ENCODE data around the gene LPGAT1. TPM values are rescaled to one million over a fixed set of nuclear protein-coding genes. Genes with fewer than 3 reads are reported as not detected.
A peak's percentile ranks its signal among the peaks of the same experiment; 100 is the strongest.

LPGAT1 gene
- total RNA-seq, 1 experiment from 2014 or later: 37.5 TPM

- Histone ChIP-seq H3K27ac (ENCODE audit: low read depth, low read length, poor library complexity, severe bottlenecking) (no peak overlapping the region), H3K4me1 (ENCODE audit: insufficient read depth, low read length, poor library complexity, severe bottlenecking) (peaks cover 6% of the 10 kb centered on the region), H3K9me3 (ENCODE audit: low read depth, low read length, poor library complexity, severe bottlenecking) (no peaks in the 10 kb centered on the region), H3K27me3 (replicated peaks; ENCODE audit: insufficient read depth, low read depth, low read length, poor library complexity) (no peaks in the 10 kb centered on the region), H3K4me3 (ENCODE audit: low read depth, low read length, poor library complexity, severe bottlenecking) (no peak overlapping the region), H3K36me3 (ENCODE audit: insufficient read depth, low read length, poor library complexity, severe bottlenecking) (no peaks in the 10 kb centered on the region)
- ChIA-PET POLR2A (ENCODE audit: low non-redundant PET) (no interaction called here), CTCF (no interaction called here)
- TF ChIP-seq CTCF (conservative IDR thresholded peaks at IDR 0.05; ENCODE audit: low read depth, low read length) (no peak), EZH2 (IDR thresholded peaks at IDR 0.05; ENCODE audit: borderline replicate concordance, low read depth, low read length, poor library complexity, severe bottlenecking) (no peak)
- no peak for DNase-seq (ENCODE audit: low spot score)
- BruUV-seq (replicated peaks): no TSS peak
- intact Hi-C loops (cut with micrococcal nuclease; ENCODE audit: unreplicated experiment): no loop called here
These were observed 46.7 kb downstream of the LPGAT1 start for GRCh38 chr1:211783897-211784296.

DNA sequence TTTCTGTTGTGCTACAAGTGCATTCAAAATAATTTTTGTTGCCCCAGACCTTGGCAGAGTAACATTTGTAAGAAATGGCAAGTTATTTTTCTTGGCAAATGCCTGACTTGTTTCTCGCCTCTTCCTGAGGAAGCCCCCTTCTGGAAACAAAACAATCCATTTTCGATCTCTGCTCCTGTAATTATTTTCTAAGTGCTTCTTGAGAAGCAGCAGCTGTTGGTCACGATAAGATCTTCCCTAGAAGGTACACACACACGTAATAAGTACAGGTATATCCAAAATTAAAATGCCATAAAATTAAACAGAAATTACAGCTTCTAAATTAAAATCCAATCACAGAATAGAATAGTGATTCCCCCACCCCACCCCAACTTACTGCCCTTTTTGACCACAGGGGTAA is 47.3 kb downstream of the LPGAT1 start:
- no TSS peak for BruUV-seq (replicated peaks)
- ChIA-PET CTCF (no interaction called here), POLR2A (ENCODE audit: low non-redundant PET) (no interaction called here)
- Histone ChIP-seq H3K36me3 (ENCODE audit: insufficient read depth, low read length, poor library complexity, severe bottlenecking) (peaks cover 5% of the 10 kb centered on the region), H3K4me1 (ENCODE audit: insufficient read depth, low read length, poor library complexity, severe bottlenecking) (peaks cover 6% of the 10 kb centered on the region), H3K4me3 (ENCODE audit: low read depth, low read length, poor library complexity, severe bottlenecking) (no peak overlapping the region), H3K9me3 (ENCODE audit: low read depth, low read length, poor library complexity, severe bottlenecking) (no peaks in the 10 kb centered on the region), H3K27ac (ENCODE audit: low read depth, low read length, poor library complexity, severe bottlenecking) (no peak overlapping the region), H3K27me3 (replicated peaks; ENCODE audit: insufficient read depth, low read depth, low read length, poor library complexity) (no peaks in the 10 kb centered on the region)
- intact Hi-C loops (cut with micrococcal nuclease; ENCODE audit: unreplicated experiment): no loop called here
- DNase-seq (ENCODE audit: low spot score): no peak
- no peak for TF ChIP-seq EZH2 (IDR thresholded peaks at IDR 0.05; ENCODE audit: borderline replicate concordance, low read depth, low read length, poor library complexity, severe bottlenecking)
- TF ChIP-seq CTCF (conservative IDR thresholded peaks at IDR 0.05; ENCODE audit: low read depth, low read length): no peak

GRCh38 chr1:211781260-211781659 is 49.3 kb downstream of the LPGAT1 start:
- peak overlapping the region; percentile 41 for H3K27ac ChIP-seq (ENCODE audit: low read depth, low read length, poor library complexity, severe bottlenecking)
- ChIA-PET POLR2A (ENCODE audit: low non-redundant PET) (no interaction called here), CTCF (no interaction called here)
- no peaks in the 10 kb centered on the region for H3K9me3 ChIP-seq (ENCODE audit: low read depth, low read length, poor library complexity, severe bottlenecking)
- H3K36me3 ChIP-seq (ENCODE audit: insufficient read depth, low read length, poor library complexity, severe bottlenecking): peaks cover 5% of the 10 kb centered on the region
- intact Hi-C loops (cut with micrococcal nuclease; ENCODE audit: unreplicated experiment): no loop called here
- BruUV-seq (replicated peaks): no TSS peak
- H3K27me3 ChIP-seq (replicated peaks; ENCODE audit: insufficient read depth, low read depth, low read length, poor library complexity): no peaks in the 10 kb centered on the region
- TF ChIP-seq EZH2 (IDR thresholded peaks at IDR 0.05; ENCODE audit: borderline replicate concordance, low read depth, low read length, poor library complexity, severe bottlenecking) (no peak), CTCF (conservative IDR thresholded peaks at IDR 0.05; ENCODE audit: low read depth, low read length) (no peak)
- DNase-seq (ENCODE audit: low spot score): peak; percentile 10
- H3K4me3 ChIP-seq (ENCODE audit: low read depth, low read length, poor library complexity, severe bottlenecking): no peak overlapping the region
- H3K4me1 ChIP-seq (ENCODE audit: insufficient read depth, low read length, poor library complexity, severe bottlenecking): peaks cover 6% of the 10 kb centered on the region

All from A673 (cell line).